ENCODE data around the gene PKNOX1.

DNA sequence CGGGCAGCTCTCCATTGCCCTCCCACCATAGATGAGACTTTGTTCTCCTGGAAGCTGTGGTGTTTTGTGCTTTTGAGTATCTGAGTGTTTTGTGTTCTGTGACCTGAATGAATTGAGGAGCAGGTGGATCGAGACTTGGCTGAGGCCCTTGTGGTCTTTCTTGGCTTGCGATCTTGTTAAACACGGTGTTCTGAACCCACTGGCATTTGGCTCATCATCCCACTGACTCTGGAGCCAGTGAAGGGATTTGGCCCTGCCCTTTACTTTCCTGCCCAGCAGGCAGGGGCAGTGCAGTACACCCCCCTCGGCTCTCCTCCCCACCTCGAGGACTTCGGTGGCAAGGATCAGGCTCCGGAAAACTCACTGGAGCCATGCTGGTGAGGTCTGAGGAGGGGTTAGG is 30.6 kb downstream of the PKNOX1 start:
- TF ChIP-seq, protein P1, sequence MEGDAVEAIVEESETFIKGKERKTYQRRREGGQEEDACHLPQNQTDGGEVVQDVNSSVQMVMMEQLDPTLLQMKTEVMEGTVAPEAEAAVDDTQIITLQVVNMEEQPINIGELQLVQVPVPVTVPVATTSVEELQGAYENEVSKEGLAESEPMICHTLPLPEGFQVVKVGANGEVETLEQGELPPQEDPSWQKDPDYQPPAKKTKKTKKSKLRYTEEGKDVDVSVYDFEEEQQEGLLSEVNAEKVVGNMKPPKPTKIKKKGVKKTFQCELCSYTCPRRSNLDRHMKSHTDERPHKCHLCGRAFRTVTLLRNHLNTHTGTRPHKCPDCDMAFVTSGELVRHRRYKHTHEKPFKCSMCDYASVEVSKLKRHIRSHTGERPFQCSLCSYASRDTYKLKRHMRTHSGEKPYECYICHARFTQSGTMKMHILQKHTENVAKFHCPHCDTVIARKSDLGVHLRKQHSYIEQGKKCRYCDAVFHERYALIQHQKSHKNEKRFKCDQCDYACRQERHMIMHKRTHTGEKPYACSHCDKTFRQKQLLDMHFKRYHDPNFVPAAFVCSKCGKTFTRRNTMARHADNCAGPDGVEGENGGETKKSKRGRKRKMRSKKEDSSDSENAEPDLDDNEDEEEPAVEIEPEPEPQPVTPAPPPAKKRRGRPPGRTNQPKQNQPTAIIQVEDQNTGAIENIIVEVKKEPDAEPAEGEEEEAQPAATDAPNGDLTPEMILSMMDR (IDR thresholded peaks at IDR 0.05; ENCODE audit: insufficient read depth, low read length, poor library complexity, severe bottlenecking) = no peak
- no peak for TF ChIP-seq EZH2phosphoT487 (conservative IDR thresholded peaks at IDR 0.05; ENCODE audit: low read length)
